OCI-LY1 (cell line): Measurements from ENCODE around the gene RPL35.
A peak's percentile ranks its signal among the peaks of the same experiment; 100 is the strongest.

Experiments used
- H2AFZ ChIP-seq: fragments of 200-600 bp; sonication (generic), shearing (Covaris generic); 2 replicates; pipeline ENCODE4 v1.6.0; 2014; ENCODE audit warnings: antibody characterized with exemption, mild to moderate bottlenecking, low read length
- H3F3A ChIP-seq: fragments of 200-600 bp; sonication (generic), shearing (Covaris generic); 2 replicates; pipeline ENCODE4 v1.6.0; 2014; ENCODE audit warnings: mild to moderate bottlenecking, antibody characterized with exemption, low read length, moderate library complexity; ENCODE audit not compliant: insufficient read depth
- H3K27ac ChIP-seq: fragments of 200-600 bp; sonication (generic); 2 replicates; pipeline ENCODE4 v1.5.1; 2014; ENCODE audit warnings: low read length, mixed run types, mild to moderate bottlenecking, low read depth; ENCODE audit not compliant: poor library complexity, severe bottlenecking
- H3K27me3 ChIP-seq: fragments of 200-600 bp; sonication (generic); 2 replicates; pipeline ENCODE4 v1.6.0; 2014; ENCODE audit warnings: antibody characterized with exemption, mild to moderate bottlenecking, low read length, moderate library complexity; ENCODE audit not compliant: insufficient read depth
- H3K36me3 ChIP-seq: fragments of 200-600 bp; sonication (generic); 2 replicates; pipeline ENCODE4 v1.6.1; 2014; ENCODE audit warnings: mild to moderate bottlenecking, antibody characterized with exemption, low read length, moderate library complexity, mixed read lengths; ENCODE audit not compliant: insufficient read depth
- H3K4me1 ChIP-seq: fragments of 200-600 bp; sonication (generic); 2 replicates; pipeline ENCODE4 v1.5.1; 2014; ENCODE audit warnings: mild to moderate bottlenecking, low read length, moderate library complexity; ENCODE audit not compliant: insufficient read depth, severe bottlenecking
- H3K4me2 ChIP-seq: fragments of 200-600 bp; sonication (generic), shearing (Covaris generic); 2 replicates; pipeline ENCODE4 v1.6.1; 2014; ENCODE audit warnings: low read length
- H3K4me3 ChIP-seq: fragments of 200-600 bp; sonication (generic); 2 replicates; pipeline ENCODE4 v1.5.1; 2014; ENCODE audit warnings: low read length, low read depth, mild to moderate bottlenecking, mixed read lengths; ENCODE audit not compliant: poor library complexity, severe bottlenecking
- H3K79me2 ChIP-seq: fragments of 200-600 bp; shearing (Covaris generic); 2 replicates; pipeline ENCODE4 v1.6.1; 2016; ENCODE audit warnings: mixed run types, low read length, mixed read lengths; ENCODE audit not compliant: insufficient read depth
- H3K9ac ChIP-seq: fragments of 200-600 bp; sonication (generic), shearing (Covaris generic); 2 replicates; pipeline ENCODE4 v1.6.1; 2014; ENCODE audit warnings: mild to moderate bottlenecking, low read length, mixed read lengths
- H3K9me2 ChIP-seq: fragments of 200-600 bp; sonication (generic), shearing (Covaris generic); 2 replicates; pipeline ENCODE4 v1.6.1; 2014; ENCODE audit warnings: low read depth, mild to moderate bottlenecking, low read length, mixed read lengths
- H3K9me3 ChIP-seq: fragments of 200-600 bp; shearing (Covaris generic); 2 replicates; pipeline ENCODE4 v1.6.1; 2014; ENCODE audit warnings: low read length, mixed read lengths
- H4K20me1 ChIP-seq: fragments of 200-600 bp; sonication (generic), shearing (Covaris generic); 2 replicates; pipeline ENCODE4 v1.6.0; 2016; ENCODE audit warnings: mild to moderate bottlenecking, low read length; ENCODE audit not compliant: insufficient read depth
- EZH2 ChIP-seq: fragments of 200-600 bp; sonication (generic), shearing (Covaris generic); IDR thresholded peaks from 2 replicates; pipeline ENCODE4 v1.8.0; 2017; ENCODE audit warnings: borderline replicate concordance, mixed run types, mild to moderate bottlenecking, antibody characterized with exemption, low read length, moderate library complexity, mixed read lengths
- TF ChIP-seq, protein P1 (sequence below): fragments of 200-600 bp; sonication (generic), shearing (Covaris generic); IDR thresholded peaks from 2 replicates; pipeline ENCODE4 v1.5.1; 2017; ENCODE audit warnings: mild to moderate bottlenecking, antibody characterized with exemption, low read length, moderate library complexity, mixed read lengths

Gene RPL35

DNA sequence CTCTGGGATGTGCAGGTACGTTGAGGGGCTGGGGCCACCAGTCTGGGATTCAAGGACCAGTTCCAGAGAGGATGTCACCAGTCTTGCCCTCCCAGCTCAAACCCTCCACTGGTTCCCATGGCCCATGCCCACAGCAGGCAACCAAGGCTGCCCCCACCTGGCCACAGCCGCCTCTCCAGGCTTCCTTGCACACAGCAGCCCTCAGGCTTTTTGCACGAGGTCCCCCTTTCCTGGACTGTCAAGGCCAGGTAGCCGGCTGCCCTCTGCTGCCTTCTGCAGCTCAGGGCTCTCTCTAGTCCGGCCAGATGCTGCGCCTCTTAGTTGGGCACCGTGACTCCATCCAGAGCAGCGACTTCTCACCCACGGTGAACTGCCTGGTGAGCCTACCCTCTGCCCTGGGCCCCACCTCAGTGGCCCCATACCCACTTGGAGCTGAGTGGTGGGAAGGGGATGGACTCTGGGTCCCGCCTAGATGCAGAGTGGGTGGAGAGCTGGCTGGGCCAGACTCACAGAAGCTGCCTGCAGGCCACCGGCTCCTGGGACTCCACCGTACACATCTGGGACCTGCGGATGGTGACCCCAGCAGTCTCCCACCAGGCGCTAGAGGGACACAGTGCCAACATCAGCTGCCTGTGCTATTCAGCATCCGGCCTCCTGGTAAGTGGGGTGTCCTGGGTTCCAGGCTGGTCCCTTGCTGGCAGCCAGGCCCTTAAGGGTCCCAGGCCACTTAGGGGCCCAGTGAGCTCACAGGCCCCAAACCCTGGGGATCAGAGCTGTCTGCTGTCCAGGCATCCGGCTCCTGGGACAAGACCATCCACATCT is 5.6 kb downstream of the RPL35 start:
- H3K4me3 ChIP-seq = no peak overlapping the region
- H4K20me1 ChIP-seq = no peaks in the 10 kb centered on the region
- H3K27ac ChIP-seq = no peak overlapping the region
- peaks cover 12% of the 10 kb centered on the region for H3K79me2 ChIP-seq
- no peak overlapping the region for H2AFZ ChIP-seq
- no peaks in the 10 kb centered on the region; the same call in 1 of the 2 replicates for H3K27me3 ChIP-seq
- TF ChIP-seq, protein P1, sequence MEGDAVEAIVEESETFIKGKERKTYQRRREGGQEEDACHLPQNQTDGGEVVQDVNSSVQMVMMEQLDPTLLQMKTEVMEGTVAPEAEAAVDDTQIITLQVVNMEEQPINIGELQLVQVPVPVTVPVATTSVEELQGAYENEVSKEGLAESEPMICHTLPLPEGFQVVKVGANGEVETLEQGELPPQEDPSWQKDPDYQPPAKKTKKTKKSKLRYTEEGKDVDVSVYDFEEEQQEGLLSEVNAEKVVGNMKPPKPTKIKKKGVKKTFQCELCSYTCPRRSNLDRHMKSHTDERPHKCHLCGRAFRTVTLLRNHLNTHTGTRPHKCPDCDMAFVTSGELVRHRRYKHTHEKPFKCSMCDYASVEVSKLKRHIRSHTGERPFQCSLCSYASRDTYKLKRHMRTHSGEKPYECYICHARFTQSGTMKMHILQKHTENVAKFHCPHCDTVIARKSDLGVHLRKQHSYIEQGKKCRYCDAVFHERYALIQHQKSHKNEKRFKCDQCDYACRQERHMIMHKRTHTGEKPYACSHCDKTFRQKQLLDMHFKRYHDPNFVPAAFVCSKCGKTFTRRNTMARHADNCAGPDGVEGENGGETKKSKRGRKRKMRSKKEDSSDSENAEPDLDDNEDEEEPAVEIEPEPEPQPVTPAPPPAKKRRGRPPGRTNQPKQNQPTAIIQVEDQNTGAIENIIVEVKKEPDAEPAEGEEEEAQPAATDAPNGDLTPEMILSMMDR = peak; percentile 47
- no peak for TF ChIP-seq EZH2
- no peak overlapping the region for H3K9ac ChIP-seq
- no peaks in the 10 kb centered on the region for H3K9me3 ChIP-seq
- 0 out of 2 replicates have a peak, but pooled peaks cover 19% of the 10 kb centered on the region for H3F3A ChIP-seq
- no peaks in the 10 kb centered on the region for H3K9me2 ChIP-seq
- H3K4me1 ChIP-seq = peaks cover 43% of the 10 kb centered on the region
- H3K36me3 ChIP-seq = peaks cover 52% of the 10 kb centered on the region
- H3K4me2 ChIP-seq = no peak overlapping the region

GRCh38 chr9:124855566-124855943 is 6.2 kb downstream of the RPL35 start:
- Histone ChIP-seq H3K36me3 (peaks cover 46% of the 10 kb centered on the region), H3K4me2 (no peak overlapping the region), H3K4me1 (peaks cover 39% of the 10 kb centered on the region), H2AFZ (no peak overlapping the region), H3K27ac (peak overlapping the region; percentile 33), H4K20me1 (no peaks in the 10 kb centered on the region), H3K79me2 (peaks cover 6% of the 10 kb centered on the region; the same call in 1 of the 2 replicates), H3F3A (0 out of 2 replicates have a peak, but pooled peaks cover 19% of the 10 kb centered on the region), H3K27me3 (no peaks in the 10 kb centered on the region; the same call in 1 of the 2 replicates), H3K9me2 (no peaks in the 10 kb centered on the region), H3K9ac (no peak overlapping the region), H3K4me3 (no peak overlapping the region), H3K9me3 (no peaks in the 10 kb centered on the region)
- TF ChIP-seq EZH2 = no peak
- TF ChIP-seq, protein P1 = no peak

DNA sequence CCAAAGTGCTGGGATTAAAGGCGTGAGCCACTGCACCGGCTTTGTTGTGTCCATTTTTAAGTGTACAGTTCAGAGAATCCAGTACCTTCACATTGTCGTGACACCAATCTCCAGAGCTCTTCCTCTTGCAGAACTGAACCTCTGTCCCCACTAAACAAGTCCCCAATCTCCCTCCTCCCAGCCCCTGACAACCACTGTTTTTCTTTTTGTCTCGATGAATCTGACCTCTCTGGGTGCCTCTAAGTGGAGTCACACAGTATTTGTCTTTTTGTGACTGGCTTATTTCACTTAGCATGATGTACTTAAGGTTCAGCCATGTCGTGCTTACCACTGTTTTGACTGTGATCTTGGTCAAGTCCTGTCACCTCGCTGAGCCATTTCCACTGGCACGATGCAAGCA is 6.9 kb downstream of the RPL35 start:
- H3K9ac ChIP-seq = no peak overlapping the region
- H3K27me3 ChIP-seq = no peaks in the 10 kb centered on the region; the same call in 1 of the 2 replicates
- H3K27ac ChIP-seq = peak overlapping the region; percentile 33
- no peaks in the 10 kb centered on the region for H3K79me2 ChIP-seq
- peaks cover 38% of the 10 kb centered on the region for H3K36me3 ChIP-seq
- 0 out of 2 replicates have a peak, but pooled peaks cover 13% of the 10 kb centered on the region for H3F3A ChIP-seq
- TF ChIP-seq, protein P1 = no peak
- no peak for TF ChIP-seq EZH2
- no peak overlapping the region for H2AFZ ChIP-seq
- H3K4me3 ChIP-seq = no peak overlapping the region
- no peaks in the 10 kb centered on the region for H4K20me1 ChIP-seq
- no peak overlapping the region for H3K4me2 ChIP-seq
- no peaks in the 10 kb centered on the region for H3K9me2 ChIP-seq
- H3K4me1 ChIP-seq = peaks cover 31% of the 10 kb centered on the region
- H3K9me3 ChIP-seq = no peaks in the 10 kb centered on the region
